IMR-90 (cell line): ENCODE measurements around the gene BRAT1. TPM values are rescaled to one million over a fixed set of nuclear protein-coding genes. Genes with fewer than 3 reads are reported as not detected.

Experiments used
- ATAC-seq: fragments of 200-7000 bp; cut with Tn5 transposase; 2 replicates; pipeline ENCODE4 v1.9.1; 2020; ENCODE audit warnings: low read depth, mild to moderate bottlenecking, moderate library complexity
- BruUV-seq: library from RNA; stranded (reverse); fragments of 400-500 nt; replicated peaks from 2 replicates; lab custom pipeline; 2021; lab: Mats Ljungman, UMichigan
- CTCF ChIA-PET: fragments of 300-600 bp; formaldehyde crosslinking; extraction: SDS; loops from one replicate; lab custom pipeline; 2021; ENCODE audit warnings: antibody characterized with exemption; lab: Yijun Ruan, JAX
- POLR2A ChIA-PET: fragments of 300-600 bp; sonication (Branson Sonifier 250); formaldehyde crosslinking; loops from one replicate; lab custom pipeline; 2022; ENCODE audit warnings: antibody characterized with exemption; ENCODE audit not compliant: unreplicated experiment; lab: Charles Lee
- DNase-seq: peaks from one replicate; pipeline ENCODE4 v3.0.0; 2013
- H2AFZ ChIP-seq: replicated peaks from 2 replicates; pipeline ENCODE3; 2013; ENCODE audit warnings: low read length, mild to moderate bottlenecking; ENCODE audit not compliant: poor library complexity
- H2AK5ac ChIP-seq: 2 replicates; pipeline ENCODE4 v1.6.1; 2013; ENCODE audit warnings: low read depth, low read length, inconsistent platforms
- H2AK9ac ChIP-seq: replicated peaks from 2 replicates; pipeline ENCODE3; 2013; ENCODE audit warnings: mild to moderate bottlenecking, low read depth, low read length, moderate library complexity; ENCODE audit not compliant: poor library complexity
- H2BK120ac ChIP-seq: 2 replicates; pipeline ENCODE4 v1.6.1; 2013; ENCODE audit warnings: low read depth, low read length, inconsistent platforms
- H2BK15ac ChIP-seq: 3 replicates; pipeline ENCODE4 v1.6.1; 2013; ENCODE audit warnings: low read depth, low read length, inconsistent platforms
- H2BK20ac ChIP-seq: 2 replicates; pipeline ENCODE4 v1.6.1; 2013; ENCODE audit warnings: low read depth, mild to moderate bottlenecking, inconsistent platforms, low read length, moderate library complexity
- H2BK5ac ChIP-seq: 2 replicates; pipeline ENCODE4 v1.6.1; 2013; ENCODE audit warnings: mild to moderate bottlenecking, low read depth, low read length, inconsistent platforms; ENCODE audit not compliant: poor library complexity, severe bottlenecking
- H3K14ac ChIP-seq: replicated peaks from 2 replicates; pipeline ENCODE4 v1.6.1; 2013; ENCODE audit warnings: low read depth, low read length, inconsistent platforms
- H3K18ac ChIP-seq: 2 replicates; pipeline ENCODE4 v1.6.1; 2013; ENCODE audit warnings: low read depth, low read length, control low read depth
- H3K23ac ChIP-seq: 2 replicates; pipeline ENCODE4 v1.6.1; 2013; ENCODE audit warnings: low read depth, low read length, inconsistent platforms
- H3K27ac ChIP-seq: 2 replicates; pipeline ENCODE4 v1.5.1; 2013; ENCODE audit warnings: mild to moderate bottlenecking, control low read depth, low read length; ENCODE audit not compliant: insufficient read depth
- H3K27me3 ChIP-seq: 2 replicates; pipeline ENCODE4 v1.6.1; 2013; ENCODE audit warnings: low read length; ENCODE audit not compliant: control insufficient read depth, insufficient read depth
- H3K36me3 ChIP-seq: 2 replicates; pipeline ENCODE4 v1.6.1; 2013; ENCODE audit warnings: low read length, mixed read lengths; ENCODE audit not compliant: control insufficient read depth, insufficient read depth
- H3K4ac ChIP-seq: 2 replicates; pipeline ENCODE4 v1.6.1; 2013; ENCODE audit warnings: low read depth, low read length, inconsistent platforms
- H3K4me1 ChIP-seq: 2 replicates; pipeline ENCODE4 v1.6.1; 2013; ENCODE audit warnings: low read length, mixed read lengths; ENCODE audit not compliant: control insufficient read depth, insufficient read depth
- H3K4me2 ChIP-seq: 2 replicates; pipeline ENCODE4 v1.6.1; 2013; ENCODE audit warnings: low read depth, mild to moderate bottlenecking, control low read depth, low read length, moderate library complexity
- H3K4me3 ChIP-seq: 2 replicates; pipeline ENCODE4 v1.5.1; 2013; ENCODE audit warnings: low read depth, mild to moderate bottlenecking, control low read depth, low read length, moderate library complexity; ENCODE audit not compliant: insufficient read depth
- H3K56ac ChIP-seq: 2 replicates; pipeline ENCODE4 v1.6.1; 2013; ENCODE audit warnings: low read length, inconsistent platforms; ENCODE audit not compliant: insufficient read depth; ENCODE audit errors: extremely low read depth
- H3K79me1 ChIP-seq, 2 experiments: 2 replicates each; pipeline ENCODE4 v1.6.1; 2013; ENCODE audit warnings: low read length in 2 of 2, inconsistent platforms in 1 of 2, low read depth in 1 of 2
- H3K9ac ChIP-seq: 2 replicates; pipeline ENCODE4 v1.6.1; 2013; ENCODE audit warnings: low read depth, low read length, control low read depth
- H3K9me1 ChIP-seq: 2 replicates; pipeline ENCODE4 v1.6.1; 2013; ENCODE audit warnings: low read length, inconsistent platforms; ENCODE audit not compliant: insufficient read depth
- H3K9me3 ChIP-seq: 2 replicates; pipeline ENCODE4 v1.6.1; 2013; ENCODE audit warnings: low read length; ENCODE audit not compliant: control insufficient read depth, insufficient read depth
- H4K20me1 ChIP-seq: 2 replicates; pipeline ENCODE4 v1.6.1; 2013; ENCODE audit warnings: low read length, inconsistent platforms; ENCODE audit not compliant: insufficient read depth
- H4K5ac ChIP-seq: 2 replicates; pipeline ENCODE4 v1.6.1; 2013; ENCODE audit warnings: mild to moderate bottlenecking, low read depth, low read length, control low read depth
- H4K8ac ChIP-seq, 2 experiments: 2 replicates each; pipeline ENCODE4 v1.6.1; 2013; ENCODE audit warnings: low read depth in 2 of 2, low read length in 2 of 2, control low read depth in 1 of 2, inconsistent platforms in 1 of 2
- H4K91ac ChIP-seq: 2 replicates; pipeline ENCODE4 v1.6.1; 2013; ENCODE audit warnings: low read depth, low read length, inconsistent platforms; ENCODE audit not compliant: insufficient read depth
- BHLHE40 ChIP-seq: fragments of 150-350 bp; IDR thresholded peaks from 2 replicates; pipeline ENCODE4 v1.6.1; 2016; ENCODE audit warnings: mild to moderate bottlenecking, low read depth, low read length
- ELK1 ChIP-seq: fragments of 150-350 bp; IDR thresholded peaks from 2 replicates; pipeline ENCODE4 v1.6.1; 2016; ENCODE audit warnings: low read depth, mild to moderate bottlenecking, low read length, moderate library complexity, borderline replicate concordance
- NFE2L2 ChIP-seq: fragments of 150-350 bp; IDR thresholded peaks from 2 replicates; pipeline ENCODE4 v1.6.1; 2016; ENCODE audit warnings: low read depth, mild to moderate bottlenecking, low read length
- POLR2A ChIP-seq: IDR thresholded peaks from 2 replicates; pipeline ENCODE4 v1.6.1; 2012; ENCODE audit warnings: mild to moderate bottlenecking, low read depth, low read length
- RAD21 ChIP-seq: IDR thresholded peaks from 2 replicates; pipeline ENCODE4 v1.6.1; 2012; ENCODE audit warnings: low read length, improper control_type of control experiment
- WGBS, 2 experiments: methylation state at CpG; one replicate each; pipeline versions ENCODE4 v1.1.5 to v1.1.7; 2013; ENCODE audit warnings: missing lambda C conversion rate in 2 of 2; ENCODE audit not compliant: insufficient read length in 1 of 2; ENCODE audit errors: extremely low coverage in 2 of 2; 5-methylcytosine and 5-hydroxymethylcytosine counted together
- dilution Hi-C: fragments of 300-500 bp; cut with HindIII; formaldehyde crosslinking; loops from one replicate; pipeline ENCODE4 v1.14.3; 2018; ENCODE audit warnings: low sequenced_read_pairs; ENCODE audit not compliant: unreplicated experiment
- in situ Hi-C: fragments of 300-500 bp; cut with MboI; formaldehyde crosslinking; loops from 3 replicates; pipeline ENCODE4 v1.14.3; 2019; ENCODE audit warnings: low sequenced_read_pairs, inconsistent platforms, mixed read lengths
- intact Hi-C: fragments of 100-400 bp; cut with micrococcal nuclease; formaldehyde crosslinking; loops from 2 replicates; pipeline ENCODE4 v1.10.0; 2022
- polyA plus RNA-seq, 3 experiments: library from polyadenylated mRNA; depleted of rRNA; stranded (reverse); fragments of >200 nt; gene quantifications; 2 replicates each; pipeline ENCODE4 v1.2.3, GENCODE V29; 2012; ENCODE audit warnings: low replicate concordance in 1 of 3
- total RNA-seq: library from RNA; depleted of rRNA; stranded (reverse); fragments of >200 nt; gene quantifications from 2 replicates; pipeline ENCODE4 v1.2.3, GENCODE V29; 2012
- TF ChIP-seq, protein P1 (sequence below): fragments of 150-350 bp; IDR thresholded peaks from 2 replicates; pipeline ENCODE4 v1.6.1; 2017; ENCODE audit warnings: mild to moderate bottlenecking, antibody characterized with exemption, low read length, low read depth

Gene BRAT1
- total and polyA plus RNA-seq, 2 of the 4 experiments (the other 2 are of a cell fraction) = 6.8 to 21.9 TPM

DNA sequence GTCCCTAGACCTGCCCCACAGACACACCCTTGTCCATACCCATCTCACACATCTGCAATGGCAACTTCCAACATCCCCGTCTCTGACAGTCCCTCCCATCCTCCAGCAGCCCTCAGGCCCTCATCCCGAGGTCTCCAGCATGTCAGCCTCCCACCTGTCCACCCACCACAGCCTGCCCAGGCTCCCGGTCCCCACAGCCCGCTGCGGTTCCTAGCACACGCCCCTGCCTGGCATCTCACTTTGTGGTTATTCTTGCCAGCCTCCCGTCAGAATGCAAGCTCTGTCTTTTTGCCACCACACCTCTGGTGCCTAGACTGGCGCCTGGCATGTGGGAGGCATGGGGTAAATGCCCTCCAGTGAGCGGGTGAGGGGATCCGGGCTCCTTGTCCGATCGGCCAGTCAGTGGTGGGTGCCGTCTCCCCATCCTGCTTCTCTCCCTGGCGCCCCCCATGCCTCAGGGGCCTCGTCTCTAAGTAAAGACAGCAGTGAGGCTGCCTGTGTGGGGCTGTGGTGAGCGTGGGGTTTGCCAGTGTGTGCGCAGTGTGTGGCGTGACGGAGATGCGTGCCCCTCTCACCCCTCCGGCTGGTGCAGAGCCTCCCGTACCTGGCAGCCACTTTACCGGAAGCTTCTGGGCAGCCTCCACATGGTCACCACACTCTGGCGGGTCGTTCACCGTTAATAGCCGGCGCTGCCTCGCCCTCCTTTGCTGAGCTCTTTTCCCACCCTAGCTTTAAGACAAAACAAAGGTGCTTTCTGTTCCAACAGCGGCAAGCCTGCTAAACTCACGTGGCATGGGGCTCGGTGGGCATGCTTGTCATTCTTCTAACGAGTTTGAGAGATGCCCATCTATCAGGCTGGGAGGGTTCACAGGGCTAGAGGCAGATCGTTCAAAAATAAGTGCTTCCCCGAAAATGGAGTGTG, 48.0 kb upstream of the BRAT1 start:
- 91% methylated on average over 10 of the region's 35 CpGs; no CpG with 5 or more reads in 1 of the 2 experiments for WGBS, 2 experiments
- H3K4me3 ChIP-seq = no peak overlapping the region
- DNase-seq (no peak), ATAC-seq (no peak)
- ChIA-PET CTCF (interaction anchor here (0.6 to 1.4 kb wide), 2 partner anchors 135 to 836 kb away, joined by 3 read pairs; no protein-coding TSS in a partner anchor), POLR2A (no interaction called here)
- H3K27ac ChIP-seq = no peak overlapping the region
- H2AK9ac ChIP-seq = peak overlapping the region; percentile 15
- H3K18ac ChIP-seq = no peak overlapping the region
- no peak overlapping the region for H2BK120ac ChIP-seq
- TF ChIP-seq, protein P1, sequence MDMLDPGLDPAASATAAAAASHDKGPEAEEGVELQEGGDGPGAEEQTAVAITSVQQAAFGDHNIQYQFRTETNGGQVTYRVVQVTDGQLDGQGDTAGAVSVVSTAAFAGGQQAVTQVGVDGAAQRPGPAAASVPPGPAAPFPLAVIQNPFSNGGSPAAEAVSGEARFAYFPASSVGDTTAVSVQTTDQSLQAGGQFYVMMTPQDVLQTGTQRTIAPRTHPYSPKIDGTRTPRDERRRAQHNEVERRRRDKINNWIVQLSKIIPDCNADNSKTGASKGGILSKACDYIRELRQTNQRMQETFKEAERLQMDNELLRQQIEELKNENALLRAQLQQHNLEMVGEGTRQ = no peak
- no peak for TF ChIP-seq POLR2A
- TF ChIP-seq BHLHE40 = no peak
- no peak for TF ChIP-seq NFE2L2
- no peak for TF ChIP-seq ELK1
- TF ChIP-seq RAD21 = no peak
- H3K9me3 ChIP-seq = no peaks in the 10 kb centered on the region
- H3K4me1 ChIP-seq = no peaks in the 10 kb centered on the region
- no peak overlapping the region for H3K56ac ChIP-seq
- no peak overlapping the region for H4K5ac ChIP-seq
- BruUV-seq = no TSS peak
- no peak overlapping the region for H2BK15ac ChIP-seq
- dilution Hi-C loops (no loop called here), intact Hi-C loops (no loop called here), in situ Hi-C loops (no loop called here)
- H3K36me3 ChIP-seq = peaks cover 18% of the 10 kb centered on the region
- H2BK5ac ChIP-seq = no peak overlapping the region
- H2AK5ac ChIP-seq = no peak overlapping the region
- H3K9me1 ChIP-seq = no peaks in the 10 kb centered on the region
- H3K4ac ChIP-seq = no peak overlapping the region
- no peak overlapping the region for H3K14ac ChIP-seq
- no peak overlapping the region for H2AFZ ChIP-seq
- no peak overlapping the region for H2BK20ac ChIP-seq
- no peak overlapping the region for H4K8ac ChIP-seq
- H3K23ac ChIP-seq = no peak overlapping the region
- H4K20me1 ChIP-seq = no peaks in the 10 kb centered on the region
- H3K9ac ChIP-seq = no peak overlapping the region
- H3K27me3 ChIP-seq = no peaks in the 10 kb centered on the region
- H3K4me2 ChIP-seq = no peak overlapping the region
- no peaks in the 10 kb centered on the region for H3K79me1 ChIP-seq
- H4K91ac ChIP-seq = no peak overlapping the region
